SU-DHL-6 (cell line): ENCODE results near the gene NIP7.
A peak's percentile ranks its signal among the peaks of the same experiment; 100 is the strongest.

Experiments
- H2AFZ ChIP-seq: fragments of 200-600 bp; sonication (generic); 2 replicates; pipeline ENCODE4 v1.6.1; 2014; ENCODE audit warnings: low read depth, mild to moderate bottlenecking, moderate library complexity, mixed read lengths, antibody characterized with exemption, low read length; ENCODE audit not compliant: severe bottlenecking
- H3F3A ChIP-seq: fragments of 200-600 bp; shearing (Covaris generic); 2 replicates; pipeline ENCODE4 v1.6.0; 2016; ENCODE audit warnings: antibody characterized with exemption, mild to moderate bottlenecking; ENCODE audit not compliant: insufficient read depth
- H3K27ac ChIP-seq: fragments of 200-600 bp; sonication (generic); 2 replicates; pipeline ENCODE4 v1.5.1; 2016; ENCODE audit warnings: low read depth, mild to moderate bottlenecking, low read length, moderate library complexity, mixed read lengths
- H3K27me3 ChIP-seq: fragments of 200-600 bp; sonication (generic), shearing (Covaris generic); 2 replicates; pipeline ENCODE4 v1.6.0; 2014; ENCODE audit warnings: mild to moderate bottlenecking, low read length
- H3K36me3 ChIP-seq: fragments of 200-600 bp; sonication (generic); 2 replicates; pipeline ENCODE4 v1.6.1; 2014; ENCODE audit warnings: mild to moderate bottlenecking, low read length, mixed read lengths
- H3K4me2 ChIP-seq: fragments of 300-600, 200-600 bp; shearing (Covaris generic), sonication (generic); 2 replicates; pipeline ENCODE4 v1.6.0; 2014; ENCODE audit warnings: low read length, low read depth, mild to moderate bottlenecking; ENCODE audit not compliant: poor library complexity, severe bottlenecking
- H3K4me3 ChIP-seq: fragments of 200-600 bp; sonication (generic); 2 replicates; pipeline ENCODE4 v1.5.1; 2014; ENCODE audit warnings: antibody characterized with exemption, low read length, mild to moderate bottlenecking, mixed read lengths; ENCODE audit not compliant: insufficient read depth, poor library complexity, severe bottlenecking
- H3K79me2 ChIP-seq: fragments of 200-600 bp; sonication (generic); 2 replicates; pipeline ENCODE4 v1.6.1; 2014; ENCODE audit warnings: mild to moderate bottlenecking, low read length, moderate library complexity; ENCODE audit not compliant: insufficient read depth
- H3K9ac ChIP-seq: fragments of 200-600 bp; sonication (generic); 2 replicates; pipeline ENCODE4 v1.7.0; 2014; ENCODE audit warnings: mild to moderate bottlenecking, low read length
- H3K9me2 ChIP-seq: fragments of 200-600 bp; sonication (generic); replicated peaks from 2 replicates; pipeline ENCODE4 v1.6.1; 2014; ENCODE audit warnings: low read length; ENCODE audit not compliant: insufficient read depth
- H3K9me3 ChIP-seq: fragments of 200-600 bp; sonication (generic); 2 replicates; pipeline ENCODE4 v1.6.1; 2014; ENCODE audit warnings: low read length, mixed read lengths; ENCODE audit not compliant: insufficient read depth
- H4K20me1 ChIP-seq: fragments of 200-600 bp; sonication (generic); 2 replicates; pipeline ENCODE4 v1.6.1; 2014; ENCODE audit warnings: low read depth, mild to moderate bottlenecking, antibody characterized with exemption, low read length, moderate library complexity, mixed read lengths
- EZH2phosphoT487 ChIP-seq: fragments of 200-600 bp; sonication (generic), shearing (Covaris generic); conservative IDR thresholded peaks from 2 replicates; pipeline ENCODE4 v1.6.1; 2018; ENCODE audit warnings: mild to moderate bottlenecking, antibody characterized with exemption, low read length, moderate library complexity, mixed read lengths
- TF ChIP-seq, protein P1 (sequence below): fragments of 200-600 bp; sonication (generic); IDR thresholded peaks from one replicate; pipeline ENCODE4 v1.5.1; 2017; ENCODE audit warnings: antibody characterized with exemption, mild to moderate bottlenecking, low read length, moderate library complexity; ENCODE audit not compliant: insufficient read depth, poor library complexity, severe bottlenecking

The NIP7 gene

DNA sequence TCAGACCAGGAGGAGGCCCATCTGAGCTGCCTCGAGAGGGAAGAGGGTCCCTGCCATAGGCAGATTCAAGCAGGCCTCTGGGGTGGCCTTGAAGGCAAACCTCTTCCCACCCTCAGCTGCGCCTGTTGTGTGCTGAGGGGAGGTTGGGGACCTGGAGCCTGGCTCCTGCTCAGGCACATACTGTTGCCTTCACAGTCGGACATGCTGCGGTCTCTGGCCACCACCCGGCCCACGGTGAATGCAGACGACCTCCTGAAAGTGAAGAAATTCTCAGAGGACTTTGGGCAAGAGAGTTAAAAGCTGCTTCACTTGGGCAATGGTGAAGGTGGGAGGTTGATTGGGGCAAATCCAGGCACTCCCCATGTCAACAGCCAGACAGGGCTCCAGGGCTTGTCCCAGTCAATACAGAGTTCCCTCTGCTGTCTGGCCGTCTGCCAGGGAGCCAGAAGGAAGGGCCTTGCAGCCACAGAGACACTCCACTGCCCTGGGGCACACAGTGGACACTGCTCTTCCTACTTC lies 15.5 kb upstream of the NIP7 start:
- H3K27me3 ChIP-seq: no peaks in the 10 kb centered on the region
- no peak overlapping the region for H2AFZ ChIP-seq
- peaks cover 55% of the 10 kb centered on the region for H3K79me2 ChIP-seq
- H3K9me3 ChIP-seq: no peaks in the 10 kb centered on the region
- TF ChIP-seq EZH2phosphoT487: no peak
- TF ChIP-seq, protein P1, sequence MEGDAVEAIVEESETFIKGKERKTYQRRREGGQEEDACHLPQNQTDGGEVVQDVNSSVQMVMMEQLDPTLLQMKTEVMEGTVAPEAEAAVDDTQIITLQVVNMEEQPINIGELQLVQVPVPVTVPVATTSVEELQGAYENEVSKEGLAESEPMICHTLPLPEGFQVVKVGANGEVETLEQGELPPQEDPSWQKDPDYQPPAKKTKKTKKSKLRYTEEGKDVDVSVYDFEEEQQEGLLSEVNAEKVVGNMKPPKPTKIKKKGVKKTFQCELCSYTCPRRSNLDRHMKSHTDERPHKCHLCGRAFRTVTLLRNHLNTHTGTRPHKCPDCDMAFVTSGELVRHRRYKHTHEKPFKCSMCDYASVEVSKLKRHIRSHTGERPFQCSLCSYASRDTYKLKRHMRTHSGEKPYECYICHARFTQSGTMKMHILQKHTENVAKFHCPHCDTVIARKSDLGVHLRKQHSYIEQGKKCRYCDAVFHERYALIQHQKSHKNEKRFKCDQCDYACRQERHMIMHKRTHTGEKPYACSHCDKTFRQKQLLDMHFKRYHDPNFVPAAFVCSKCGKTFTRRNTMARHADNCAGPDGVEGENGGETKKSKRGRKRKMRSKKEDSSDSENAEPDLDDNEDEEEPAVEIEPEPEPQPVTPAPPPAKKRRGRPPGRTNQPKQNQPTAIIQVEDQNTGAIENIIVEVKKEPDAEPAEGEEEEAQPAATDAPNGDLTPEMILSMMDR: no peak
- H3K4me2 ChIP-seq: no peak overlapping the region
- peaks cover 9% of the 10 kb centered on the region for H3F3A ChIP-seq
- no peaks in the 10 kb centered on the region for H3K9me2 ChIP-seq
- H3K9ac ChIP-seq: no peak overlapping the region
- H3K36me3 ChIP-seq: peaks cover 3% of the 10 kb centered on the region; the same call in 1 of the 2 replicates
- H3K4me3 ChIP-seq: no peak overlapping the region
- H4K20me1 ChIP-seq: peaks cover 7% of the 10 kb centered on the region; the same call in 1 of the 2 replicates
- no peak overlapping the region for H3K27ac ChIP-seq

DNA sequence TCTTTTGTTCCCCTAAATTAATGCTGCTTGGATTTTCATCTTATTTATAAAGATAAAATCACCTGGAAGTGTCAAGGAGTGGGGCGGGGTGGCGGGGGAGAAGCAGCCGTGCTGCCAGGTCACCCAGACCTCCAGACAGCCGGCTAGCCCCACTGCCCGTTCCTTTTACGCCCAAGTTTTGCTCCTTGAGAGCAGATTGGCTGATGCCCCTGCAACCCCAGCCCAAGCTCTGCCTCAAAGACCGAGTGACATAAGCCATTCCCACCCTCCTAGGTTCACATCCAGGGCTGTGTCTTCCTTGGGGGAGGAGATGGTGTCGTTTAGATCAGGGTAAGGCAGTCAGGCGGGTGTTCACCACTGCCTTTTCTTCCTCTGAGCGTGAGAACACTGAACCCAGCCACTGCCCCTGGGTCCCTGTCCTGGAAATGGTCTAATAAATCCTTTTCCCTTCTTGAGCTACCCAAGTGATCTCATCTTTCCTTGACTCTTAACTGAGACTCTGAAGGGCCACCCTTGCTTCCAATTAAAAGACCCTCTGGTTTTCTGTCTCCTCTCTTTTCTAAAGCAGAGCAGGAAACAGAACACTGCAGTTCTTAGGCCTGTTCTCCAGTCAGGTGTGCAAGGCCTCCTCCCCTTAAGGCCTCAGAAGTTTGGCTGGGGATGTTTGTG lies 14.9 kb upstream of the NIP7 start:
- TF ChIP-seq, protein P1: no peak
- TF ChIP-seq EZH2phosphoT487: no peak
- H4K20me1 ChIP-seq: peaks cover 7% of the 10 kb centered on the region; the same call in 1 of the 2 replicates
- no peaks in the 10 kb centered on the region for H3K27me3 ChIP-seq
- peaks cover 9% of the 10 kb centered on the region for H3F3A ChIP-seq
- no peak overlapping the region for H2AFZ ChIP-seq
- peaks cover 61% of the 10 kb centered on the region for H3K79me2 ChIP-seq
- no peak overlapping the region for H3K9ac ChIP-seq
- H3K9me3 ChIP-seq: no peaks in the 10 kb centered on the region
- peaks cover 3% of the 10 kb centered on the region; the same call in 1 of the 2 replicates for H3K36me3 ChIP-seq
- H3K4me3 ChIP-seq: no peak overlapping the region
- no peaks in the 10 kb centered on the region for H3K9me2 ChIP-seq
- H3K4me2 ChIP-seq: no peak overlapping the region
- no peak overlapping the region for H3K27ac ChIP-seq

GRCh38 chr16:69325784-69326171 lies 13.8 kb upstream of the NIP7 start:
- Histone ChIP-seq H3K9ac (peak overlapping the region; percentile 87; the same call in 1 of the 2 replicates), H2AFZ (no peak overlapping the region), H3F3A (peaks cover 9% of the 10 kb centered on the region), H3K36me3 (peaks cover 3% of the 10 kb centered on the region; the same call in 1 of the 2 replicates), H3K79me2 (peaks cover 68% of the 10 kb centered on the region), H3K9me3 (no peaks in the 10 kb centered on the region), H3K9me2 (no peaks in the 10 kb centered on the region), H3K27ac (peak overlapping the region; percentile 68), H3K4me3 (no peak overlapping the region), H3K4me2 (peak overlapping the region; percentile 88), H3K27me3 (no peaks in the 10 kb centered on the region), H4K20me1 (peaks cover 7% of the 10 kb centered on the region; the same call in 1 of the 2 replicates)
- TF ChIP-seq, protein P1: no peak
- TF ChIP-seq EZH2phosphoT487: no peak
